ENCODE data around the gene UNC5B.

GRCh38 chr10:71243756-71244395, 31.5 kb downstream of the UNC5B start:
- TF ChIP-seq POLR2A (IDR thresholded peaks at IDR 0.05): no peak
- TF ChIP-seq, protein P1, sequence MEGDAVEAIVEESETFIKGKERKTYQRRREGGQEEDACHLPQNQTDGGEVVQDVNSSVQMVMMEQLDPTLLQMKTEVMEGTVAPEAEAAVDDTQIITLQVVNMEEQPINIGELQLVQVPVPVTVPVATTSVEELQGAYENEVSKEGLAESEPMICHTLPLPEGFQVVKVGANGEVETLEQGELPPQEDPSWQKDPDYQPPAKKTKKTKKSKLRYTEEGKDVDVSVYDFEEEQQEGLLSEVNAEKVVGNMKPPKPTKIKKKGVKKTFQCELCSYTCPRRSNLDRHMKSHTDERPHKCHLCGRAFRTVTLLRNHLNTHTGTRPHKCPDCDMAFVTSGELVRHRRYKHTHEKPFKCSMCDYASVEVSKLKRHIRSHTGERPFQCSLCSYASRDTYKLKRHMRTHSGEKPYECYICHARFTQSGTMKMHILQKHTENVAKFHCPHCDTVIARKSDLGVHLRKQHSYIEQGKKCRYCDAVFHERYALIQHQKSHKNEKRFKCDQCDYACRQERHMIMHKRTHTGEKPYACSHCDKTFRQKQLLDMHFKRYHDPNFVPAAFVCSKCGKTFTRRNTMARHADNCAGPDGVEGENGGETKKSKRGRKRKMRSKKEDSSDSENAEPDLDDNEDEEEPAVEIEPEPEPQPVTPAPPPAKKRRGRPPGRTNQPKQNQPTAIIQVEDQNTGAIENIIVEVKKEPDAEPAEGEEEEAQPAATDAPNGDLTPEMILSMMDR (IDR thresholded peaks at IDR 0.05): no peak
